H1 (cell line): ENCODE measurements around the gene CHMP4B.

ENCODE experiments used
- ATF2 ChIP-seq: IDR thresholded peaks from 2 replicates; pipeline ENCODE4 v1.6.1; 2012; ENCODE audit warnings: low read length, inconsistent platforms
- ATF3 ChIP-seq: IDR thresholded peaks from 2 replicates; pipeline ENCODE4 v1.6.1; 2011; ENCODE audit warnings: low read depth, mild to moderate bottlenecking, low read length; ENCODE audit not compliant: insufficient read depth
- CEBPB ChIP-seq: IDR thresholded peaks from 2 replicates; pipeline ENCODE4 v1.6.1; 2012; ENCODE audit warnings: low read depth, low read length
- CHD1 ChIP-seq: IDR thresholded peaks from 2 replicates; pipeline ENCODE4 v1.6.1; 2012; ENCODE audit warnings: low read depth, low read length, improper control_type of control experiment
- CTCF ChIP-seq, 3 experiments: IDR thresholded peaks; 1 replicate in 2 of 3; 2 replicates in 1 of 3; pipeline versions ENCODE4 v1.5.1 to v1.6.1; 2011; ENCODE audit warnings: low read length in 3 of 3, mild to moderate bottlenecking in 3 of 3, inconsistent platforms in 2 of 3, low read depth in 1 of 3, moderate library complexity in 1 of 3; ENCODE audit not compliant: insufficient read depth in 1 of 3; ENCODE audit errors: control extremely low read depth in 1 of 3
- EZH2 ChIP-seq: fragments of 200-600 bp; sonication (generic); IDR thresholded peaks from 2 replicates; pipeline ENCODE4 v1.7.1; 2012; ENCODE audit warnings: low read depth, mild to moderate bottlenecking, moderate library complexity, low read length, inconsistent platforms; ENCODE audit not compliant: severe bottlenecking
- KDM1A ChIP-seq: fragments of 200-600, 300-600 bp; sonication (generic); IDR thresholded peaks from 2 replicates; pipeline ENCODE4 v1.7.1; 2016; ENCODE audit warnings: mild to moderate bottlenecking, low read length, borderline replicate concordance
- POLR2A ChIP-seq, 2 experiments: IDR thresholded peaks; 1 replicate in 1 of 2; 2 replicates in 1 of 2; pipeline ENCODE4 v1.6.1; 2011; ENCODE audit warnings: low read depth in 2 of 2, low read length in 2 of 2, mild to moderate bottlenecking in 2 of 2; ENCODE audit errors: control extremely low read depth in 1 of 2
- POLR2AphosphoS5 ChIP-seq: IDR thresholded peaks from 2 replicates; pipeline ENCODE4 v1.6.1; 2011; ENCODE audit warnings: low read depth, low read length
- SP1 ChIP-seq: IDR thresholded peaks from 2 replicates; pipeline ENCODE4 v1.6.1; 2011; ENCODE audit warnings: low read depth, low read length

- TF ChIP-seq KDM1A (no peak), CTCF (IDR thresholded peaks at IDR 0.05; ENCODE audit: control extremely low read depth in 1 of 3, insufficient read depth in 1 of 3, low read depth in 1 of 3, low read length in 3 of 3) (no peak), ATF2 (no peak), POLR2A (IDR thresholded peaks at IDR 0.05; ENCODE audit: control extremely low read depth in 1 of 2, low read depth in 2 of 2, low read length in 2 of 2) (no peak), EZH2 (no peak), CEBPB (no peak), CHD1 (no peak), ATF3 (no peak), SP1 (no peak), POLR2AphosphoS5 (no peak)
These were observed 33.3 kb upstream of the CHMP4B start for GRCh38 chr20:33777816-33778215.
